Stimulated activated CD8-positive, alpha-beta memory T cell treated with anti-CD3 and anti-CD28 coated beads, Interleukin-4, amount 100 ng/mL, for 1 hour (primary cell): ENCODE results near the gene RGS6.

Source experiments
- DNase-seq, 2 donors: peaks; one replicate each; pipeline ENCODE4 v3.0.0-alpha.2; 2020; ENCODE audit warnings: low read depth in 2 of 2, low spot score in 1 of 2

Gene RGS6

GRCh38 chr14:72521045-72521444 lies 588.8 kb downstream of the RGS6 start:
- DNase-seq: no peak

- no peak for DNase-seq
Measured at GRCh38 chr14:72521968-72522741, 589.9 kb downstream of the RGS6 start.

- DNase-seq: no peak
Measured at GRCh38 chr14:72522847-72523246, 590.6 kb downstream of the RGS6 start.

- DNase-seq: no peak
Measured at GRCh38 chr14:72523424-72524294, 591.4 kb downstream of the RGS6 start.

GRCh38 chr14:72524295-72524629 lies 592.0 kb downstream of the RGS6 start:
- DNase-seq: no peak

- no peak for DNase-seq
Measured at GRCh38 chr14:72525087-72525915, 593.1 kb downstream of the RGS6 start.

GRCh38 chr14:72527591-72527990 lies 595.4 kb downstream of the RGS6 start:
- DNase-seq: no peak

- DNase-seq: no peak
Measured at GRCh38 chr14:72528059-72528862, 596.0 kb downstream of the RGS6 start.

- DNase-seq: no peak
Measured at GRCh38 chr14:72528863-72529175, 596.6 kb downstream of the RGS6 start.

- DNase-seq: no peak
Measured at GRCh38 chr14:72532686-72533454, 600.6 kb downstream of the RGS6 start.

- no peak for DNase-seq
Measured at GRCh38 chr14:72535485-72535884, 603.3 kb downstream of the RGS6 start.

- no peak for DNase-seq
Measured at GRCh38 chr14:72538387-72538786, 606.2 kb downstream of the RGS6 start.

- DNase-seq: no peak
Measured at GRCh38 chr14:72539661-72540315, 607.6 kb downstream of the RGS6 start.

- DNase-seq: no peak
Measured at GRCh38 chr14:72540836-72541235, 608.6 kb downstream of the RGS6 start.

GRCh38 chr14:72541546-72541945 lies 609.3 kb downstream of the RGS6 start:
- no peak for DNase-seq

- no peak for DNase-seq
Measured at GRCh38 chr14:72543341-72543740, 611.1 kb downstream of the RGS6 start.

- DNase-seq: no peak
Measured at GRCh38 chr14:72544615-72545387, 612.6 kb downstream of the RGS6 start.

GRCh38 chr14:72545411-72546311 lies 613.4 kb downstream of the RGS6 start:
- DNase-seq: no peak
